CD14-positive monocyte (primary cell): Measurements from ENCODE around the gene HDGF. TPM values are rescaled to one million over a fixed set of nuclear protein-coding genes. Genes with fewer than 3 reads are reported as not detected.

Source experiments
- DNase-seq, 3 donors: peaks; one replicate each; pipeline ENCODE4 v3.0.0-alpha.2; 2011 to 2022
- H2AFZ ChIP-seq: 2 replicates; pipeline ENCODE4 v1.6.0; 2012; ENCODE audit warnings: mild to moderate bottlenecking, low read depth, low read length, inconsistent platforms; ENCODE audit not compliant: insufficient read depth, poor library complexity, severe bottlenecking
- H3K27ac ChIP-seq, 2 donors: 1 replicate in 1 of 2; 2 replicates in 1 of 2; pipeline ENCODE4 v1.5.1; 2012 to 2013; ENCODE audit warnings: low read length in 2 of 2, control low read depth in 1 of 2, inconsistent platforms in 1 of 2, low read depth in 1 of 2, mild to moderate bottlenecking in 1 of 2
- H3K27me3 ChIP-seq, 2 donors: one replicate each; pipeline versions ENCODE4 v1.6.0 to v1.6.1; 2011 to 2013; ENCODE audit warnings: low read length in 2 of 2; ENCODE audit not compliant: control insufficient read depth in 2 of 2, insufficient read depth in 2 of 2
- H3K36me3 ChIP-seq, 2 donors: replicated peaks in 1 of 2; 1 replicate in 1 of 2; 2 replicates in 1 of 2; pipeline versions ENCODE4 v1.5.1 to v1.6.1; 2012 to 2013; ENCODE audit warnings: low read length in 2 of 2, control low read depth in 1 of 2, inconsistent platforms in 1 of 2, mild to moderate bottlenecking in 1 of 2; ENCODE audit not compliant: insufficient read depth in 2 of 2, control insufficient read depth in 1 of 2
- H3K4me1 ChIP-seq, 2 donors: 1 replicate in 1 of 2; 2 replicates in 1 of 2; pipeline versions ENCODE4 v1.5.1 to v1.6.1; 2012 to 2013; ENCODE audit warnings: low read length in 2 of 2, control low read depth in 1 of 2, inconsistent platforms in 1 of 2, mild to moderate bottlenecking in 1 of 2, moderate library complexity in 1 of 2; ENCODE audit not compliant: insufficient read depth in 2 of 2, control insufficient read depth in 1 of 2
- H3K4me2 ChIP-seq: replicated peaks from 2 replicates; pipeline ENCODE3; 2012; ENCODE audit warnings: low read length, moderate library complexity, mild to moderate bottlenecking; ENCODE audit not compliant: poor library complexity, severe bottlenecking; ENCODE audit errors: extremely low read depth
- H3K4me3 ChIP-seq, 3 experiments: fragments of 200-600 bp in 1 of 3; sonication (generic) in 1 of 3; replicated peaks in 1 of 3; 1 replicate in 2 of 3; 2 replicates in 1 of 3; pipeline ENCODE4 v1.5.1; 2011 to 2013; ENCODE audit warnings: low read length in 3 of 3, mild to moderate bottlenecking in 3 of 3, control low read depth in 2 of 3, low read depth in 2 of 3, inconsistent platforms in 1 of 3, moderate library complexity in 1 of 3
- H3K79me2 ChIP-seq: 2 replicates; pipeline ENCODE4 v1.6.0; 2012; ENCODE audit warnings: mild to moderate bottlenecking, control low read depth, inconsistent platforms, low read length, moderate library complexity; ENCODE audit not compliant: insufficient read depth
- H3K9ac ChIP-seq: 2 replicates; pipeline ENCODE4 v1.6.0; 2017; ENCODE audit warnings: low read length, mild to moderate bottlenecking; ENCODE audit not compliant: insufficient read depth, poor library complexity, severe bottlenecking
- H3K9me3 ChIP-seq, 2 donors: replicated peaks in 1 of 2; 1 replicate in 1 of 2; 2 replicates in 1 of 2; pipeline versions ENCODE4 v1.5.1 to v1.6.1; 2012 to 2013; ENCODE audit warnings: low read length in 2 of 2, control low read depth in 1 of 2; ENCODE audit not compliant: control insufficient read depth in 1 of 2, insufficient read depth in 1 of 2
- H4K20me1 ChIP-seq: 2 replicates; pipeline ENCODE4 v1.6.0; 2012; ENCODE audit warnings: mild to moderate bottlenecking, low read length, control low read depth, moderate library complexity; ENCODE audit not compliant: insufficient read depth
- H3K27ac Mint-ChIP-seq, 7 donors: one replicate each; pipeline ENCODE4 v1.8.0; 2020; ENCODE audit warnings: mild to moderate bottlenecking in 7 of 7, mixed read lengths in 7 of 7, moderate library complexity in 6 of 7, inconsistent platforms in 2 of 7
- H3K27me3 Mint-ChIP-seq, 3 donors: one replicate each; pipeline ENCODE4 v1.8.0; 2021 to 2022; ENCODE audit warnings: low read depth in 3 of 3, mild to moderate bottlenecking in 3 of 3, mixed read lengths in 3 of 3, moderate library complexity in 3 of 3, inconsistent platforms in 1 of 3
- H3K36me3 Mint-ChIP-seq, 2 donors: one replicate each; pipeline ENCODE4 v1.8.0; 2020; ENCODE audit warnings: mixed read lengths in 2 of 2, inconsistent platforms in 1 of 2, mild to moderate bottlenecking in 1 of 2
- H3K4me1 Mint-ChIP-seq: one replicate; pipeline ENCODE4 v1.8.0; 2020; ENCODE audit warnings: mild to moderate bottlenecking, mixed read lengths
- H3K4me3 Mint-ChIP-seq, 2 donors: one replicate each; pipeline ENCODE4 v1.8.0; 2020; ENCODE audit warnings: mild to moderate bottlenecking in 2 of 2, mixed read lengths in 2 of 2, moderate library complexity in 1 of 2
- H3K9me3 Mint-ChIP-seq, 7 donors: one replicate each; pipeline ENCODE4 v1.8.0; 2020 to 2022; ENCODE audit warnings: mixed read lengths in 7 of 7, mild to moderate bottlenecking in 6 of 7, moderate library complexity in 6 of 7, inconsistent platforms in 2 of 7
- WGBS: methylation state at CpG from one replicate; pipeline ENCODE4 v1.1.5; 2013; ENCODE audit warnings: missing lambda C conversion rate; ENCODE audit not compliant: insufficient coverage; 5-methylcytosine and 5-hydroxymethylcytosine counted together
- intact Hi-C, 2 donors: fragments of 100-400 bp; cut with micrococcal nuclease; formaldehyde crosslinking; loops; one replicate each; pipeline versions ENCODE4 v1.15.0 to v1.15.1; 2023
- polyA plus RNA-seq, 3 donors: library from polyadenylated mRNA; depleted of rRNA in 1 of 3; unstranded in 2 of 3; stranded (reverse) in 1 of 3; fragments of 300-500 nt in 2 of 3; fragments of >200 nt in 1 of 3; fragmentation: Illumina TruSeq in 2 of 3; gene quantifications; 1 replicate in 2 of 3; 2 replicates in 1 of 3; pipeline ENCODE4 v1.2.3, GENCODE V29; 2012 to 2021
- TF ChIP-seq, protein P1 (sequence below): fragments of 200-600 bp; IDR thresholded peaks from one replicate; pipeline ENCODE4 v1.8.0; 2022; ENCODE audit warnings: antibody characterized with exemption, mild to moderate bottlenecking

HDGF gene
- polyA plus RNA-seq, 3 donors = 23.9 to 92.4 (median 49.9) TPM

- H3K9me3 ChIP-seq = no peaks in the 10 kb centered on the region
- H2AFZ ChIP-seq = peak overlapping the region; percentile 88
- Mint-ChIP-seq H3K27ac (peak overlapping the region; percentile 90 to 94 (median 92)), H3K27me3 (peaks cover 0 to 2% (median 0%) of the 10 kb centered on the region in 3 donors), H3K36me3 (no peaks in the 10 kb centered on the region), H3K4me3 (peak overlapping the region; percentile 89 to 95), H3K9me3 (peaks cover 0 to 3% (median 0%) of the 10 kb centered on the region in 7 donors), H3K4me1 (peaks cover 65% of the 10 kb centered on the region)
- TF ChIP-seq, protein P1, sequence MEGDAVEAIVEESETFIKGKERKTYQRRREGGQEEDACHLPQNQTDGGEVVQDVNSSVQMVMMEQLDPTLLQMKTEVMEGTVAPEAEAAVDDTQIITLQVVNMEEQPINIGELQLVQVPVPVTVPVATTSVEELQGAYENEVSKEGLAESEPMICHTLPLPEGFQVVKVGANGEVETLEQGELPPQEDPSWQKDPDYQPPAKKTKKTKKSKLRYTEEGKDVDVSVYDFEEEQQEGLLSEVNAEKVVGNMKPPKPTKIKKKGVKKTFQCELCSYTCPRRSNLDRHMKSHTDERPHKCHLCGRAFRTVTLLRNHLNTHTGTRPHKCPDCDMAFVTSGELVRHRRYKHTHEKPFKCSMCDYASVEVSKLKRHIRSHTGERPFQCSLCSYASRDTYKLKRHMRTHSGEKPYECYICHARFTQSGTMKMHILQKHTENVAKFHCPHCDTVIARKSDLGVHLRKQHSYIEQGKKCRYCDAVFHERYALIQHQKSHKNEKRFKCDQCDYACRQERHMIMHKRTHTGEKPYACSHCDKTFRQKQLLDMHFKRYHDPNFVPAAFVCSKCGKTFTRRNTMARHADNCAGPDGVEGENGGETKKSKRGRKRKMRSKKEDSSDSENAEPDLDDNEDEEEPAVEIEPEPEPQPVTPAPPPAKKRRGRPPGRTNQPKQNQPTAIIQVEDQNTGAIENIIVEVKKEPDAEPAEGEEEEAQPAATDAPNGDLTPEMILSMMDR = no peak
- WGBS = under 1% methylated on average over 62 of the region's 68 CpGs
- intact Hi-C loops = loop anchor here (1.0 to 2.0 kb wide), 2 partner anchors 12 to 15 kb away; partner anchors contain the start of gene PRCC (in 2 of the 2)
- H3K4me3 ChIP-seq = peak overlapping the region; percentile 84 to 96 (median 84)
- peaks cover 51 to 63% of the 10 kb centered on the region in 2 donors for H3K4me1 ChIP-seq
- peak; percentile 90 to 94 (median 94) for DNase-seq
- H3K9ac ChIP-seq = peak overlapping the region; percentile 80
- H3K4me2 ChIP-seq = peak overlapping the region; percentile 91
- H4K20me1 ChIP-seq = peaks cover 22% of the 10 kb centered on the region
- peaks cover 84% of the 10 kb centered on the region for H3K79me2 ChIP-seq
- no peaks in the 10 kb centered on the region for H3K36me3 ChIP-seq
- H3K27me3 ChIP-seq = no peaks in the 10 kb centered on the region
- H3K27ac ChIP-seq = peak overlapping the region; percentile 82 to 88
These were observed 444 bp upstream of the HDGF start for GRCh38 chr1:156751757-156752481.

- peak overlapping the region; percentile 75 to 96 (median 84) for H3K4me3 ChIP-seq
- peak overlapping the region; percentile 87 to 98 (median 94) for H3K27ac Mint-ChIP-seq
- peak overlapping the region; percentile 80 for H3K9ac ChIP-seq
- H3K4me1 Mint-ChIP-seq = peaks cover 75% of the 10 kb centered on the region
- TF ChIP-seq, protein P1 = no peak
- no peaks in the 10 kb centered on the region for H3K9me3 ChIP-seq
- H4K20me1 ChIP-seq = peaks cover 33% of the 10 kb centered on the region
- H3K79me2 ChIP-seq = peaks cover 94% of the 10 kb centered on the region
- peaks cover 61 to 74% of the 10 kb centered on the region in 2 donors for H3K4me1 ChIP-seq
- under 1% methylated on average over 35 of the region's 64 CpGs for WGBS
- peak in 1 of 3 donors; percentile 47 for DNase-seq
- H3K36me3 ChIP-seq = no peaks in the 10 kb centered on the region
- intact Hi-C loops = loop anchor here (1.0 to 2.0 kb wide), 2 partner anchors 11 to 16 kb away; partner anchors contain the start of gene PRCC (in 2 of the 2)
- H3K36me3 Mint-ChIP-seq = peaks cover 1% of the 10 kb centered on the region in 2 donors
- peaks cover 0 to 3% (median 0%) of the 10 kb centered on the region in 7 donors for H3K9me3 Mint-ChIP-seq
- H2AFZ ChIP-seq = peak overlapping the region; percentile 69
- peaks cover 0 to 2% (median 0%) of the 10 kb centered on the region in 3 donors for H3K27me3 Mint-ChIP-seq
- H3K4me3 Mint-ChIP-seq = peak overlapping the region; percentile 88 to 97
- H3K27ac ChIP-seq = peak overlapping the region; percentile 89 to 91
- peak overlapping the region; percentile 91 for H3K4me2 ChIP-seq
- no peaks in the 10 kb centered on the region for H3K27me3 ChIP-seq
These were observed 594 bp downstream of the HDGF start for GRCh38 chr1:156750711-156751450.
